Type B pancreatic cell (in vitro differentiated cells): Measurements from ENCODE around the gene FASTKD3. TPM values are rescaled to one million over a fixed set of nuclear protein-coding genes. Genes with fewer than 3 reads are reported as not detected.

Experiments
- DNase-seq: peaks from one replicate; pipeline ENCODE4 v3.0.0; 2021; ENCODE audit warnings: mixed read lengths; ENCODE audit not compliant: unreplicated experiment; ENCODE audit errors: extremely low spot score
- H3K27ac Mint-ChIP-seq: 2 replicates; pipeline ENCODE4 v1.8.0; 2021; ENCODE audit warnings: mild to moderate bottlenecking, mixed read lengths
- H3K27me3 Mint-ChIP-seq: 2 replicates; pipeline ENCODE4 v1.8.0; 2021; ENCODE audit warnings: mixed read lengths
- H3K36me3 Mint-ChIP-seq: 2 replicates; pipeline ENCODE4 v1.8.0; 2021; ENCODE audit warnings: mixed read lengths
- H3K4me1 Mint-ChIP-seq: one replicate; pipeline ENCODE4 v1.8.0; 2021; ENCODE audit warnings: mixed read lengths; ENCODE audit not compliant: unreplicated experiment
- H3K4me3 Mint-ChIP-seq: 2 replicates; pipeline ENCODE4 v1.8.0; 2021; ENCODE audit warnings: mild to moderate bottlenecking, mixed read lengths
- H3K9me3 Mint-ChIP-seq: 2 replicates; pipeline ENCODE4 v1.8.0; 2021; ENCODE audit warnings: mixed read lengths
- total RNA-seq: library from RNA; stranded (reverse); gene quantifications from 2 replicates; pipeline ENCODE4 v1.2.1, GENCODE V29; 2021; ENCODE audit warnings: low replicate concordance
- TF ChIP-seq, protein P1 (sequence below): fragments of 200-600 bp; sonication (generic); conservative IDR thresholded peaks from 2 replicates; pipeline ENCODE4 v1.5.0; 2021; ENCODE audit warnings: antibody characterized with exemption, mild to moderate bottlenecking

FASTKD3 gene
- total RNA-seq, 1 donor from 2014 or later, result 10.7 TPM

DNA sequence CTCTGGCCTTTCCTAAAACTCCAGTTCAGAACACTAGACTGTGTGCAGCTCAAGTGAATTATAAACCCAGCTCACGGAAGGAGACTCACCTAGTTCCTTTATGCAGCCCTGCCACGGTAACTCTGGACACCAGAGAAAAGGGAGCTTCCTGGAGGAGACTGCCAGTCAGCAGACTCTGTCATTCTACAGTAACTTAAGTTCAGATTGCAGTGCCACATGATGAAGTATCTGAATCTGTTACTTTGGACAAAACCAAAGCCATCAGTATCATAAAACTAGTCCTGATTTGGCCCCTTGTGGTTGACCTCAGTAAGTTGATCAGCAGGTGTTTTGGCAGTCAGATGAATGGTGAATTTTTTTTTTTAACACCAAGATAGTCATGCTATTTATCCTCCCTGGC lies 2.8 kb upstream of the FASTKD3 start:
- Mint-ChIP-seq H3K36me3 (peaks cover 20% of the 10 kb centered on the region), H3K4me1 (peaks cover 36% of the 10 kb centered on the region), H3K27me3 (no peaks in the 10 kb centered on the region), H3K4me3 (peak overlapping the region; percentile 55), H3K9me3 (no peaks in the 10 kb centered on the region), H3K27ac (no peak overlapping the region)
- no peak for DNase-seq
- TF ChIP-seq, protein P1, sequence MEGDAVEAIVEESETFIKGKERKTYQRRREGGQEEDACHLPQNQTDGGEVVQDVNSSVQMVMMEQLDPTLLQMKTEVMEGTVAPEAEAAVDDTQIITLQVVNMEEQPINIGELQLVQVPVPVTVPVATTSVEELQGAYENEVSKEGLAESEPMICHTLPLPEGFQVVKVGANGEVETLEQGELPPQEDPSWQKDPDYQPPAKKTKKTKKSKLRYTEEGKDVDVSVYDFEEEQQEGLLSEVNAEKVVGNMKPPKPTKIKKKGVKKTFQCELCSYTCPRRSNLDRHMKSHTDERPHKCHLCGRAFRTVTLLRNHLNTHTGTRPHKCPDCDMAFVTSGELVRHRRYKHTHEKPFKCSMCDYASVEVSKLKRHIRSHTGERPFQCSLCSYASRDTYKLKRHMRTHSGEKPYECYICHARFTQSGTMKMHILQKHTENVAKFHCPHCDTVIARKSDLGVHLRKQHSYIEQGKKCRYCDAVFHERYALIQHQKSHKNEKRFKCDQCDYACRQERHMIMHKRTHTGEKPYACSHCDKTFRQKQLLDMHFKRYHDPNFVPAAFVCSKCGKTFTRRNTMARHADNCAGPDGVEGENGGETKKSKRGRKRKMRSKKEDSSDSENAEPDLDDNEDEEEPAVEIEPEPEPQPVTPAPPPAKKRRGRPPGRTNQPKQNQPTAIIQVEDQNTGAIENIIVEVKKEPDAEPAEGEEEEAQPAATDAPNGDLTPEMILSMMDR, result peak; percentile 19

DNA sequence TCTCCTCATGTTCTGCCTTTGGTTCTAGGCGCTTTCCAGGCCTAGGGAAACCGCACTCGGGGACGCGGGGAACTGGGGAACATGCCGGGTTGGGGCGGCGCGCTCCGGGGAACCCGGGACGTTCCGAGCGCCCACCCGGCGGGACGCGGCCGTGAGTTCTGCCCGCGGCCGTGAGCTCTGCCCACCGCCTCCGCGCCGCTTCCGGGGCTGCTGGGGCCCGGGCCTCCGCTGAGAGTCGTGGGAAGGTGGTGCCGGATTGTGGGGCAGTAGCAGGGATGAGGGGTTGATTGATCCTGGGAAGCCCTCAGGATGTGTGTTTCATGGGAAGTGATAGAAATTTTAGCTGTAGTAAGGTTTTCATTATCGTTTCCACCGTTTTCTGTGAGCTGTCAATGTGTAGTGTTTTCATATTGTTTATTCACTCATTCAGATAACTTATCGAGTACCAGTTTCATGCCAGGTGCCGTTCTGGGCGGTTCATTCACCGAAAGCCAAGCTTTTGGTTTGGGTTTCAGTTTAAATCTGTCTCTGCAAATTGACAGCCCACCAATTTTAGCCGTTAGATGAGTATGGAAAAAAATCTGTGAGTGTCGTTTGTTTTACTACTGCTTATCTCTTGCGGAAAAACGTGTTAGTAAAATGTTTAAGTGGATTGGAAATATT lies 774 bp upstream of the FASTKD3 start:
- H3K4me1 Mint-ChIP-seq, result peaks cover 45% of the 10 kb centered on the region
- peak overlapping the region; percentile 91 for H3K4me3 Mint-ChIP-seq
- peaks cover 13% of the 10 kb centered on the region for H3K36me3 Mint-ChIP-seq
- H3K9me3 Mint-ChIP-seq, result no peaks in the 10 kb centered on the region
- DNase-seq, result no peak
- TF ChIP-seq, protein P1, result no peak
- H3K27ac Mint-ChIP-seq, result no peak overlapping the region
- H3K27me3 Mint-ChIP-seq, result no peaks in the 10 kb centered on the region

DNA sequence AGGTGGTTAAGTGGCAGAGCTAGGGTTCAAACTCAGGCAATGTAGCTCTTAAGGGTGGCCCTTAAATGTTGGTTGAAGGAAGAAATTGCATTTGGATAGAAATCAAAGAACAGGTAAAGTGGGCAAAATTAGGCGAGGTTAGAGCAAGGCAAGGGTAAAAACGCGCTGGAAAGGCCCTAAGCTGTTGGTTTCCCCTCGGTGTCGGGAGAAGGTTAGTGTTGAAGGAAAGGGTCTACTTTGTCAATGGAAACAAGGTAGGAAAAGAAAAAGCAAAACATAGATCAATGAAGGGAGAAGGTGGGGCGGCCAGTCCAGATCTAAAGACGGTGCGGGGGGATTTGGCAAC lies 431 bp downstream of the FASTKD3 start:
- TF ChIP-seq, protein P1, result no peak
- H3K4me3 Mint-ChIP-seq, result peak overlapping the region; percentile 95
- H3K36me3 Mint-ChIP-seq, result peaks cover 9% of the 10 kb centered on the region
- no peak for DNase-seq
- H3K27ac Mint-ChIP-seq, result peak overlapping the region; percentile 49
- H3K4me1 Mint-ChIP-seq, result peaks cover 39% of the 10 kb centered on the region
- no peaks in the 10 kb centered on the region for H3K9me3 Mint-ChIP-seq
- no peaks in the 10 kb centered on the region for H3K27me3 Mint-ChIP-seq

DNA sequence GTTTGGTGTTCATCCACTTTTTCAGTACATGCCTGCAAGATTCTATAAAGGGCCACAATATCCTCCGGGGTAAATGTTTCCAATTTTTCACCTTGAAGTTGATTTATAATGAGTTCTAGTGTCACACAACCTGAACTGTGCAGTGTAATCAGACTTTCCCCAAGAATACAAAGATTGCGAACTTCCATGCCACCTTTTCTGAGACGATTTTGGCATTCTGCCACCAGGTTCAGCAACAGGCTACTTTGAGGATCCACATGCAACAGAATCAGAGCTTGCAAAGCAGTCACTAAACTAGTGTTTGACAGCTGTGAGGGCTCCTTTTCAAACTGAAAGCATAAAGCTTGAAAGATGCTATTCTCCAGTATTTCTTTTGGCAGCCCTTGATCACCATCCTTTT lies 1.6 kb downstream of the FASTKD3 start:
- peak overlapping the region; percentile 57 for H3K4me3 Mint-ChIP-seq
- peaks cover 35% of the 10 kb centered on the region for H3K4me1 Mint-ChIP-seq
- H3K9me3 Mint-ChIP-seq, result no peaks in the 10 kb centered on the region
- no peaks in the 10 kb centered on the region for H3K27me3 Mint-ChIP-seq
- peaks cover 5% of the 10 kb centered on the region for H3K36me3 Mint-ChIP-seq
- no peak overlapping the region for H3K27ac Mint-ChIP-seq
- TF ChIP-seq, protein P1, result no peak
- DNase-seq, result no peak

DNA sequence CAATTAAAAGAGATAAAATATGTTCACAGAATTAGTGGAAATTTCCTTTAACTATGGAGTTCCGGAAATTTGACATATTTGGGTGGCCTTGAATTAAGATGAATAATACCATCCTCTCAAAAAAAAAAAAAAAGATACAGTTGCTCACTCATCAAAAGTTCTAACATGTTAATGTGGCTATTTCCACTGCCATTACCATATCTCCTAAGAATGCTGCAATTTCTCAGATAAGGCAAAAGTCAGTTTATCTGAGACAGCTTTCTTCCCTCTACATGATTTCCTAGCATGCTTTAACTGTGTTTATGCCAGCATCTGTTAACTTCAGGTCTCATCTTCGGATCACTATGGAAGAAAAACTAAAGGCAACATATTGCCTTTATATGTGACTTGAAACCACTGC lies 2.6 kb downstream of the FASTKD3 start:
- peaks cover 5% of the 10 kb centered on the region for H3K36me3 Mint-ChIP-seq
- no peak overlapping the region for H3K27ac Mint-ChIP-seq
- H3K9me3 Mint-ChIP-seq, result no peaks in the 10 kb centered on the region
- peak overlapping the region; percentile 18 for H3K4me3 Mint-ChIP-seq
- no peaks in the 10 kb centered on the region for H3K27me3 Mint-ChIP-seq
- peaks cover 35% of the 10 kb centered on the region for H3K4me1 Mint-ChIP-seq
- TF ChIP-seq, protein P1, result no peak
- DNase-seq, result no peak
